ENCODE results near the gene TUG1.

- TF ChIP-seq CTCF (IDR thresholded peaks at IDR 0.05; ENCODE audit: low read depth, low read length, missing input control) (no peak), REST (IDR thresholded peaks at IDR 0.05) (no peak)
Observed at GRCh38 chr22:31019191-31019930, 50.3 kb downstream of the TUG1 start.
